ENCODE results near the gene TIAM2.
"Not testable (repeated sequence)": the region's sequence is repeated elsewhere in the genome, so short reads cannot be mapped to it uniquely, and the experiment has no call there.

Gene TIAM2

DNA sequence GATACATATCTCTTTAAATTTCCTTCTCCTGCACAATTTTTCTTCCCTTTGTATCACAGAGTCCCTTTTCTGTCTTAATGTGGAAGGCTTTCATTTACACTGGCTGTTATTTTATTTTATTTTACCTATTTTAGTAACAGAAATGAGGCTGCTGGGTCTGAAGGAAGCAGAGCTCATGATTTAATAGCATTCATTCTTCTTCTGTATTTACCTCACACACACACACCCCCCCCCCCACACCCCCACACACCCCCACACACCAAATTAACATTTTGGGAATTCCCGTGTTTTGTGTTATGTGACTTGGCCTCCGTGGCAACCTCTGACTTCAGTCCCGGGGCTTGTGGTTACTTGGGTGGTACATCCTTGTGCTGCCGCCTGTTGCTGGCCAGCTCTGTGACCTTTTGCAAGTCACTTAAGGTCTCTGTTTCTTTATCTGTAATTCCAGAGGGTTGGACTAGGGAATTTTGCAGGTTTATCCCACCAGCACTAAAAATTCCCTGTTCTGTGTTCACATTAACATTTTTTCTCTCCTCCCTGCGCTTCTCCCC, 108.8 kb downstream of the TIAM2 start:
- DNase-seq = no peak

DNA sequence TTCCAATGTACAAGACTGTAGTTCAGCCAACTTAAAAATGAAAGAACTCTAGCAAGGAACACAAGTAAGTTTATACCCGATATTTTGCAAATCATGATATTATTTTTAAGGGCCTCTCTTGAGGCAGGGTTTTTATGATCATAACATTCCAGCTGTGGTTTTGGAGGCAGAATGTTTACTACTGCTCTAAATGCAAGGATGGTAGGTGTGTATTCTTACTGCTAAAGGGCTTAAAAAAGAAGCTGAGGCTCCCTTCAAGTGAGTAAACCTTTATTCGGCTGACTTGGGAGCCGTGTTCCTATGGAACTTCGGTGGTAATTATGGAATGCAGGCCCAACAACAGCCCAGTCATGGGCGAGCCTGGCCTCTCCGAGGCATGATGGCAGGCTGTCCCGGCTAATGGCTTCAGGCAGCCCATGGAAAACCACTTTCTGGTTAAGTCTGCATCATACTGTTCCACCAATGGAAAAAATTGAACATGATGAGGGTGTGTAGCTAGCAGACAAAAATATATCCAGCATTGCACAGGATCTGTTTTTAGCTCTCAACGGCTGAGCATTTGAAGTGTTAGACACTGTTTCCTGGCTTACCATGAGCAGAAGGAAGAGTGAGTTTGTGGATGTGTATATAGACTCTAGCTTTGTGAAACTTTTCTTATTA, 111.5 kb downstream of the TIAM2 start:
- no peak for DNase-seq

DNA sequence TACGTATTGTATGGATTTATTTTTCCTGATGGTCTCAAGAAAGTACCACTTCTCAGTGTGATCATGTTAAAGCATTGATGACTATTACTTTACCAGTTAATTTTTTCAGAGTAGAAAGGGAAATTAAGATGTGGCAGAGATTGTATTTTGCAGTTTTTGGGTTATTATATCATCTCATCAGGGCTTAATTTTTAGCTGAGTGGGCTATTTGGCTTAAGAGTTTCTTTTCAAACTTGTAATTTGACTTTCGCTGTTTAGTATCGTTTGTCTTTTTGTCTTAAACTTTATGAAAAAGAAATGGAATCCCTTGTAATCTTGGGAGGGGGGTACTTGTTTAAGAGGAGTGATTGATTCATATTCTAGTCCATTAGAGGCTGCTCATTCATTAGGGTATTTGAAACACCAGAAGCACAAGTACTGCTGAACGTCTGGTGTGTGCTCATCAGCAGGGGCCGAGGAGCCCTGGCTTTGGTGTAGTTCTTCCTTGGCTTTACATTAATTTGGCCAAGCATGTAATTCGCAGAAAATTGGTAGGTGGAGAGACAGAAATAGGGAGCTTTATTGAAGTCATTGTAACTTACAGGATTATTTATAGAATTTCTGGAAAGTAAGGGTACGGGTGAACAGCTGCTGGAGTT, 112.4 kb downstream of the TIAM2 start:
- DNase-seq = no peak

DNA sequence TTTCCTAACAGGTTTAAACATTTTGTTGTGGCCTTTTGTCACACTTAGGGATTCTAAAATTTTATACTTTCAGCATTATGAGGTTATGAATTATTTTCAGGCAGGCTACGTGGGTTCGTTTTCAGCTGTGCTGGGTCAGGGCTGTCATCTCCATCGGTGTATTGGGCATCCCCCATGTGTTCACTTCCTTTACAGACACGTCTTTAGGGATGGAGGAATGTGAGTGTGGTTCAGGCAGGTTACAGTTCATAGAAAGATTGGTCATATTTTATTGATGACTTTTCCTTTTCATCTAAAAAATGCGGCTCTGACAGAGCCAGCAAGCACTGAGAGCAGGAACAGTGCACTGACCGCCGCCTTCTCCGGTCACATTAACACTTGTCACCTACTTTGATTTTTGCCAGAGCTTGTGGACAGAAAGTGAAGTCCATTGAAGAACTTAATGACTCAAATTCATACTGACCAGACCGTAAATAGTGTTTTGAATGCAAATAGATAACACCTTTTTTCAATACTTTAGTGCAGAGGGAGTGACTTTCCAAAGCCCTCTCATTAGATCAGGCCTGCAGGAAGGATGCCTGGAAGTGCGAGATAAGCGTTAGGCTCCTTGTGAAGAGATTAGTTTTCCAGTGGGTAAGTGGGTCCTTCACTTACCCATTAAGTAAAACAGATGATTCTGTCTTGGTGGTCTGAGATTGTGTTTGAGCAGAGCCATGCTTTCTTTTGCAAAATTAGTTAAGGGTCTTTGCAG, 113.1 kb downstream of the TIAM2 start:
- DNase-seq = no peak

DNA sequence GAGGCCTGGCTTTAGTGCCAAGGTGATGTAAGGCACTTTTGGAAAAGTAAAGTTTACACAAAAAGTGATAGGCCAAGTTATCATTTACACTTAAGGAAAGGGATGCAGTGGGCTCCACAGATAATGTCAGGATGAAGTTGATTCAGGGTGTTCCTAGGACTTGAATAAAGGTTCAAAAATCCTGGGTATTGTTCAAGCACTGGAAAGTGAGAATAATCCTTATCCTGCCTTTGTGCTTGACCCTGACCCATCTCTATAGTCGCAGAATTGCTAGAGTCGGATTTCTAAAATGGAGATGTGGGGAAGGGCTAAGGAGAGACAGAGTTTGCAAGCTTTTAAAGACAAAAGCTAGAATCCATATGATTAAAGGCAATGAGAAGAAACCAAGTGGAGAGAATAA, 115.6 kb downstream of the TIAM2 start:
- no peak for DNase-seq

DNA sequence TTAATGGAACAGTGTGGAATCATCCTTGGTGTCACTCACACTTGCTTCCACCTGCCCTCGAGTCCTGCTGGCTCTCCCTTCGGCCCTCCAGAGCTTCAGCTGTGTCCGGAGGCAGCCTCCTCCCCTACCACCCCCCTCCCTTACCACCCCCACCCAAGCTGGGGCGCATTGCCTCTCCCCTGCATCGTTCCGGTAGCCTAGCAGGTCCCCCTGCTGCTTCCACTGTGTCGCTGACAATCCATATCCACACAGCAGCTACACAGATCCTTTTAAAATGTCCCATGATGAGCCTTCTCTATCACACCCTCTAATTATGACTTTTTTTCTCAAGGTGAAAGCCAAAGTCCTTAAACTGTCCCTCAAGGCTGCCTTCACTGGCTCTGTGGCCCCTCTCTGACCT, 117.6 kb downstream of the TIAM2 start:
- DNase-seq = no peak

DNA sequence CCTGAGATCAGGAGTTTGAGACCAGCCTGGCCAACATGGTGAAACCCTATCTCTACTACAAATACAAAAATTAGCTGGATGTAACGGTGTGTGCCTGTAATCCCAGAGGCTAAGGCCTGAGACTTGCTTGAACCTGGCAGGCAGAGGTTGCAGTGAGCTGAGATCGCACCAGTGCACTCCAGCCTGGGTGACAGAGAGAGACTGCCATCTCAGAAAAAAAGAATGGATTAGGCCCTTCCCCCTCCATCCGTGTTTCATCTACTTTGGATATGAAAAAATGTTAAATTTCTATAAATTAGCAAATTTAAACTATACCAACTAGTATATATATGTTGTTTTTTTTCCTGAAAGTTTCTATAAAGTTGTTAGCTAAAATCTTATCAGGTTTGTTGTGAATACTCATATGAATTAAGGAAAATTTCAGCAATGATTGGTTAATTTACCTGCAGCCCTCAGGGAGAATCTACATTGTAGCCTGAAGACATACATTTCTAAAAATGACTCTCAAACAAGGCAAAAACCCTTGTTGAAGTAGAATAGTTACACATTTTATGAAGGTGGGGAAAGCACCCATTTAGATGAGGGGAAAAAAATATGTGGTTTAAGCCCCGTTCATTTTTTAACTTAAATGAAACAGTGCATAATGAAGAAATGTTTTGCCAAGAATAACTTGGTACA, 120.9 kb downstream of the TIAM2 start:
- DNase-seq = no peak

DNA sequence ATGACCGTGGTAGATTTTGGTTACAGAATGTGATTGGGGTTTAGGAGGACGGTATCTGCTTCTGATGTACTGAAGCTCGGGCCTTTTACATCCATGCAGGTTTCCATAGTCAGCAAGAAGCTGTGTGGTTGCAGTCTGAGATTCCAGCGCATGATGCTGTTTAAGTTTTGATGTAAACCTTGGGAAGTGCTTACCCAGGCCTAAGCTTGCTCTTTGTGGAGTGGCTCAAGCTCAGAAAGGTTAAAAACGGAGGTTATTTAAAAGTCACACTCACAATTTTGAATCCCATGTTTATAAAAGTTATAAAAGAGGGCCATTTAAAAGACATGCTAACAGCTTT, 121.4 kb downstream of the TIAM2 start:
- no peak for DNase-seq

DNA sequence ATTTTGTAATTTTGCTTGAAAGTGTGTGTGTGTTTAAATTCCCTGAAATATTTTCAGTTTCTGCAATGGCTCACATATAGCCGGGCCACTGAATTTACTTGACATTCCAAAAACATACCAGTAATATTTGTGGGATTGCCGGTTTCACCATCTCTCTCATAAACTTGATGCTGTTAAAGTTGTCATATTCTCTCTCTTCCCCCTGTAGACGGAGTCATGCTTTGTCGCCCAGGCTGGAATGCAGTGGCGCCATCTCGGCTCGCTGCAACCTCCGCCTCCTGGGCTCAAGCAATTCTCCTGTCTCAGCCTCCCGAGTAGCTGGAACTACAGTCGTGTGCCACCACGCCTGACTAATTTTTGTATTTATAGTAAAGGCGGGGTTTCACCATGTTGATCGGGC, 122.1 kb downstream of the TIAM2 start:
- no peak for DNase-seq

DNA sequence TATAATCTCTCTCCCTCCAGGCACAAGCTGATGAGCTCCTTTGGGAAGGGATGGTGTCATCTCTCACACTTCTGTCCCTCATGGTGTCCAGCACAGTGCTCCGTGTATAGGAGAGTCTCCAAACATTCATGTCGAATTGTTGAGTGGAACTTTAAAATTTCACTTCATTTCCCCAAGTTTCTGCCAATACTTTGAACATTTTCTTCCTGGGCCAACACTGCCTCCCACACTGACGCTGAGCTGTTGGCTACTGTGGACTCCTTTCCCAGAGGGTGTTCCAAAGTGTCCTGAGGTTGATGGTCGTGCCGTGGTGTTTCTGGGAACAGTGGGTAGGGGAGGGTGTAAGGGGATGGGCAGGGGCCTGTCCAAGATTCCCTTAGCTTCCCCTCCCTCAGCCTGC, 122.7 kb downstream of the TIAM2 start:
- DNase-seq = no peak

DNA sequence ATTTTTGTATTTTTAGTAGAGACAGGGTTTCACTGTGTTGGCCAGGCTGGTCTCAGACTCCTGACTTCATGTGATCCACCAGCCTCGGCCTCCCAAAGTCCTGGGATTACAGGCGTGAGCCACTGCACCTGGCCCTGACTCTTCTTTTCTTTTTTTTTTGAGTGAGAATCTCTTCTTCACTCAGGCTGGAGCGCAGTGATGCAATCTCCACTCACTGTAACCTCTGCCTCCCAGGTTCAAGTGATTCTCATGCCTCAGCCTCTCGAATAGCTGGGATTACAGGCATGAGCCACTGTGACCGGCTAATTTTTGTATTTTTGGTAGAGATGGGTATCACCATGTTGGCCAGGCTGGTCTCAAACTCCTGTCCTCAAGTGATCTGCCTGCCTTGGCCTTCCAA, 124.1 kb downstream of the TIAM2 start:
- not testable (repeated sequence) for DNase-seq

DNA sequence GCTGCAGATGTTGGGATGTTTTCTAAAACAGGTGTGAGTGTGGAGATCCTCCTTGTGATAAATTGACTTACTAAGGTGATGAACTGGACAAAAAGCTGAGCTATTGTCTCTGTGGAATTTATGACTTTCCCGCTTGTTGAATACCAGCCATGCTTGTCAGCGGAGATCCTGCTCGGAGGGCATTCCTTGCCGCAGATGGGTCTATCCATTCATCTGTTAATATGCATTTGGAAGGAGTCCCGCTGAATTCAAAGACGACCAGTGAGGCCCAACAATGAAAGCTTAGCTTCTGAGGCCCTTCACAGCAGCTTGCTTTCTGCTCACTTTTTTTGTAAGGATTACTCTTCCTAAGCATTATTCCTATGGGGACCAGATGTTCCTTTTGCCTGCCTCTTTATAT, 124.9 kb downstream of the TIAM2 start:
- no peak for DNase-seq

DNA sequence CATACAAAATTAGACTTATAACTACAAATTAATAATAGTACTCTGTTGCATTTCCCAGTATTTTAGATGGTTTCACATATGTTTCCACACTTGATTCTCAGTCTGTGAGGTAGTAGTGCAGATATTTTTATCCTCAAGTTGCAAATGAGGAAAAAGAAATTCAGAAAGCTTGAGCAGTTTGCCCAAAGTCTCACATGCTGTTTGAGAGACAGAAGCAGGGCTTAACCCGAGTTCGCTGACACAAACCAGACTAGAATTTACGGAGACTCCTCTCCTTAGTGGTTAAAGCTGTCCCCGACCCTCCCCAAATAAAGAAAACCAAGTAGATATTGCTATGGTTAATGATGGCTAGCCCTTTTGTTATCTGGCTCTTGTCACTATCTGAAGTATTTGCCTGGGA, 126.2 kb downstream of the TIAM2 start:
- no peak for DNase-seq

DNA sequence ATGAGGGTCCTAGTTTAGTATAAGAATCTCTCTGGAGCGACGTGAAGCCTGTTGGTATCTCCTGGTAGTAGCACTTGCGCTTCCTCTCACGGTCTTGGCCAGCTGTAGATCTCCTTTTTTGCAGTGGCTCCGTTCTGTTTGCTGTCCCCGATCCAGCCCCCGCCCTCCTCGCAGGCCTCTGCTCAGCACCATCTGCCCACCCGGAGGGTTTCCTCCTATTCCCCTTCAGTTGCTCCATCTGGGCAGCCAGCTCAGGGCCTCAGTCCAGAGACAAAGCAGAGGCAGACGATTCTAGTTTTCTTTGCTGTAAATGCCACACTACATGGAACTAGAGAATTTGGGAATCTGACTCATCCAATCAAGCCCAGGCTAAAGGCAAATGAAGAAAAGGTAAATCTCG, 126.6 kb downstream of the TIAM2 start:
- no peak for DNase-seq

DNA sequence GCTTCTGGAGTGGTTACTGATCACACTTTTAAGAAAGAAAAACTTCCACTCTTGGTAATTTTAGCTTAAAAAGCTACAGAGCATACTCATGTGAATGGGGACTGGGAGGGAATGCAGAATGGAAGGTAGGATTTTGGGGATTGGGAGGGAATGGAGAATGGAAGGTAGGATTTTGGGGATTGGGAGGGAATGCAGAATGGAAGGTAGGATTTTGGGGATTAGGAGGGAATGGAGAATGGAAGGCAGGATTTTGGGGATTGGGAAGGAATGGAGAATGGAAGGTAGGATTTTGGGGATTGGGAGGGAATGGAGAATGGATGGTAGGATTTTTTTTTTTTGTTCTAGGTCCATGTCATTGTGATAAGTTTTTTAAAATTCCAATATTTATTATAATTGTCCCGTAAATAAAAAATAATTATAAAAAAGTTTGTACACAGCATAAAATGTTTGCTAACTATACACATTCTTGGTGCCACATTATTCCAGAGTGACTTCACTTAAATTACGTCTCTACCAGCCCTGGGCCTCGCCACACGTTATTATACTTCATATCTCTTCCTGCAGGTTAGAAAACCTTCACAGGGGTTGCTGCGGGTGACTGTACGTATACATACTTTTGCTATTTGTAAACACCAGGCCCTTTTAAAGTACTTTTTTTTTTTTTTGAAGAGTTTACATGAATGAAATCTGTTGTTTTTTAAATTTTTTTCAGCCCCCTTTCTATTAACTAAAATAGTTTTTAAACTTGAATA, 127.3 kb downstream of the TIAM2 start:
- no peak for DNase-seq

DNA sequence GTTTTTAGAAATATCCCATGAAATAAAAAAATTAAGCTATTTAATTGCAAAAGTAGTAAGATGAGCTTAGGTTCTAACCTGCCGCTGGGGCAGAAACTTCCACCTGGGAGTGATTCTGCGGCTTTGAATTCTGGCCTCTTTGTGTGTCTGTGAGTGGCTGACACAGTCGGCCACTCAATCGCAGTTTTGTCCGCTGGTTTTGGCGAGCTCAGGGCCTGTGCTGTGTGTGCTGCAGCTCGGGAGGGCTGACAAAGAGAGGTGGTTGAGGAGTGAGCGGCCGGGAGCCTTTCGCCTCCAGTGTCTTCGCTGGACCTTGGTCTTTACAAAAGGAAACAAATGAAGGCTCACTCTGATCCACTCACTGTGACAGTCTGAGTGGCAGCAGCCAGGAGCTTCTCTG, 128.4 kb downstream of the TIAM2 start:
- no peak for DNase-seq

DNA sequence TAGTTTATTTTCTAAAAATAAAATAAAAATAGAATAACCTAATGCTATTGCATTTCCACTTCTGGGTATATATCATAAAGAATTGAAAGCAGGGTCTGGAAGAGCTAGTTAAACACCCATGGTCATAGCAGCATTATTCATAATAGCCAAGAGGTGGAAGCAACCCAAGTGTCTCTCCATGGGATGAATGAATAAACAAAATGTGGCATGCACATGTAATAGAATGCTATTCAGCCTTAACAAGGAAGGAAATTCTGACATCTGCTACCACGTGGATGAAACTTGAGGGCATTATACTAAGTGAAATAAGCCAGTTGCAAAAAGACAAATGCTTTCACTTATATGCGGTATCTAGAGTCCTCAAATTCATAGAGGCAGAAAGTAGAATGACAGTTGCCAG, 130.8 kb downstream of the TIAM2 start:
- no peak for DNase-seq

DNA sequence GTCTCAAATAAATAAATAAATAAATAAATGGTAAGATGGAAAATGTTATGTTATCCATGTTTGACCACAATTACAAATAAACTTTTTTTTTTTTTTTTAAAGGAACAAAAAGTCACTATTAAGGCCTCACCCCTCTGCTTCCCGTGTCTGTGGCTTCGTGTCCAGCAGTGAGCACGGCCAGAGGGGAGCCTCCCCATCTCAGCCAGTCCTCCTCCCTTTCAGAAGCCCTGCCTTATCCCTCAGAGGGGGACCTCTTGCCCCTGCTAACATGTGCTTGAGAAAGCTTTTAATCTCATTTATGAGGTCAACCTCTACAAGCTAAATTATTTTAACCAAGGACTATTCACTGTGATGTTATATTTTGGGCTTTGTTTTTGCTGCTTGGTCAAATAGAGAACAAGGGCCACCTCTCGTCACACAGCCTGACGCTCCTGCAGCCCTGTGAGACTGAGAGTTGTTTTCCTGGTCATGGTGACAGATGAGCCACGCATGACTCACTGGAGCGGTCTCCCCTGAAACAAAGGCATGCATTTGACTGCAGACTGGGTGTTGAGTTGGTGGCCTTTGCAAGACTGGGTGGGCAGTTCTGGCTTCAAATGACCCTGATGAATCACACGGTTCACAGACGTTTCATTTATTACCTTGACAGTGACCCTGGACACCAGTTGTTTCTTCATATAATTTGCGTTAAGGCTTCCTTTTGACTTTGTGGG, 131.8 kb downstream of the TIAM2 start:
- peak; percentile 30 for DNase-seq

DNA sequence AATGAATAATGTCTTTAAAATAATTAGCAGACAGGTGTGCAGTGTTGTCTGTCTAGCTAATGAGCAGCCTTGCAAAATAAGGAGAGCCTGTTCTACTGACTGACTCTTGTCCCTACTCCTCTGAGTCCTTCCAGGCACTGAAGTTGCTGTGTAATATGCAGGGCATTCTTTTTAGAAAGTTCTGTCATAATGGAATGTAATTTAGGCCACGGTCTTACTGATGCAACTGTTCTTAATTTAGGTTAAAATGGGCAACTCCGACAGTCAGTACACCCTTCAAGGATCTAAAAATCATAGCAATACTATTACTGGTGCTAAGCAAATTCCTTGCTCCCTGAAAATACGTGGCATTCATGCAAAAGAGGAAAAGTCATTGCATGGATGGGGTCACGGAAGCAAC, 133.9 kb downstream of the TIAM2 start:
- no peak for DNase-seq

DNA sequence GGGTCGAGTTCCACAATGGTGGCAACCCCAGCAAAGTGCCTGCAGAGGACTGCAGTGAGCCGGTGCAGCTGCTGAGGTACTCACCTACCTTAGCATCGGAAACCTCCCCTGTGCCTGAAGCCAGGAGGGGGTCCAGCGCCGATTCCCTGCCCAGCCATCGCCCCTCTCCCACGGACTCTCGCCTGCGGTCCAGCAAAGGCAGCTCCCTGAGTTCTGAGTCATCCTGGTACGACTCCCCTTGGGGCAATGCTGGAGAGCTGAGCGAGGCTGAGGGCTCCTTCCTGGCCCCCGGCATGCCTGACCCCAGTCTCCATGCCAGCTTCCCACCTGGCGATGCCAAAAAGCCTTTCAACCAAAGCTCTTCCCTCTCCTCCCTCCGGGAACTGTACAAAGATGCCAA, 134.6 kb downstream of the TIAM2 start:
- DNase-seq = no peak

DNA sequence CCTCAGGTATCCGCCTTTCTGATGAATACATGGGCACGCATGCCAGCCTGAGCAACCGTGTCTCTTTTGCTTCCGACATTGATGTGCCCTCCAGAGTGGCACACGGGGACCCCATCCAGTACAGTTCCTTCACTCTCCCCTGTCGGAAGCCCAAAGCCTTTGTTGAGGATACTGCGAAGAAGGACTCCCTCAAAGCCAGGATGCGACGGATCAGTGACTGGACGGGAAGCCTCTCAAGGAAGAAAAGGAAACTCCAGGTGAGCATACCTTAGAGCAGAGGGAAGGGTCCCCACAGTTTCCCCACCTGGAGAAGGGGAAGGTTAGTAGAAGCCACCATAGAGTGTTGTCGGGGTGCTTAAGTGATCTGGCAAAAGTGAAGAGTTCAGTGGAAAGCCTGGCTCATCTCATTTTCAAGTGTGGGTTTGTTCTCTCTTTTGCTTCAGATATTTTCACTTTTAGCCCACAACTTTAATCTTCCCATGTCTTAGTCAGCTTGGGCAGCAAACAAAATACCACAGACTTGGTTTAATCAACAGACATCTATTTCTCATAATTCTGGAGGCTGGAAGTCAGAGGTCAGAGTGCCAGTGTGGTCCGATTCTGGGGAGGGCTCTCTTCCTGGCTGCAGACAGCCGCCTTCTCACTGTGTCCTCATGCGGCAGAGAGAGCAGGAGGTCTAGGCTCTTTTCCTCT, 135.2 kb downstream of the TIAM2 start:
- DNase-seq = no peak

DNA sequence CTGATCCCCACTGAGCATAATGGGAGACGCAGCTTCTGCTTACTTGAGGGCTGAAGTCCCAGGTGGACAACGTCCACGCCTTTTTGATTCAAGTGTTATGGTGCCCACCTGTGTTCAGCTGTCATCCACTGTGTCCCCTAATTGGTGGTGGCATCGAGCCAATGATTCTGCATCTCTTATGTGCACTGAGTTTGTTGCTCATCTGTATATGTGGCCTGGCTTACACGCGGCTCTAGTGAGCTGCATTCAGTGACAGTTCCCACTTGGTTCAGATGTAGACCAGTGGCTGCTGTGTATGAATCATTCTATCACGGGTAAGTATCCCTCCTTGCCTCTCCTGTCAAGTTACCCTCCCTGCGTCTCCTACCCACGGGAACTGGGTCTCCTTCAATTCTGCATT, 137.5 kb downstream of the TIAM2 start:
- no peak for DNase-seq
